GM19035 (cell line): Measurements from ENCODE around the gene ABHD15.
"Not testable (repeated sequence)": the region's sequence is repeated elsewhere in the genome, so short reads cannot be mapped to it uniquely, and the experiment has no call there.

ENCODE experiments used
- ATAC-seq: cut with Tn5 transposase; IDR thresholded peaks from one replicate; pipeline ENCODE4 v1.9.1; 2021; ENCODE audit not compliant: unreplicated experiment

Gene ABHD15

DNA sequence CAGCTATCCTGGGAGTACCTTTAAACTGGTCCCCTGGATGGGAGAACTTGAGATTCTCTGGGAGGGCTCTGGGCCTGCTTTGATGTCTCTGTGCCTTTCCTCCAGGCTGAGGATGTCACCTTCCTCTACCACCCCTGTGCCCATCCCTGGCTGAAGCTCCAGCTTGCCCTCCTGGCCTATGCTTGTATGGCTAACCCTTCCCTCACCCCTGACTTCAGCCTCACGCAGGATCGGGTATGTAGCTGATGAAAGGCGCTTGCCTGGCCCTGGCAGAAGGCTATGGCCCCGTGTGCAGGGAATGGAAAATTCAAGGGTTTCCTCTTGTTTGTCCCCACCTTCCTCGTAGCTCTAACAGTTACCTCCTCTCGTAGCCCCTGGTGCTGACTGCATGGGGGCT, 4.6 kb upstream of the ABHD15 start:
- ATAC-seq = no peak

DNA sequence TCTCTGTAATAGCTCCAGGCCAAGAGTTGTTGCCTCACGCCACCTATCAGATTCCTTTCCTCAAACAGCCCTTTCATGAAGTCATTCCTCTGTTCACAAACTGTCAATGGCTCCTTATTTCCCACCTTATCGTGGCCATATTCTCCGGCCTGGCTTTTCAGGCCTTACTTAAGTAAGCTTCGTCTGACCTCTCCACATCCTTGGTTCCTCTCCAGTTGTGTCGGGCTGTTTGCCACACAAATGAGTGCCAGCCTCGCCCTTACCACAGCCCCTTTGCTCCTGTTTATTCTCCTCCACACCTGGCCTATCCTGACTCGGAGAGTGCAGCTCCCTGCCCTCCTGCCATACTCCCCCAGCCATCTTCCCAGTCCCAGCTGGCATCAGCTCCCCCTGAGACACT, 3.7 kb upstream of the ABHD15 start:
- ATAC-seq = no peak

DNA sequence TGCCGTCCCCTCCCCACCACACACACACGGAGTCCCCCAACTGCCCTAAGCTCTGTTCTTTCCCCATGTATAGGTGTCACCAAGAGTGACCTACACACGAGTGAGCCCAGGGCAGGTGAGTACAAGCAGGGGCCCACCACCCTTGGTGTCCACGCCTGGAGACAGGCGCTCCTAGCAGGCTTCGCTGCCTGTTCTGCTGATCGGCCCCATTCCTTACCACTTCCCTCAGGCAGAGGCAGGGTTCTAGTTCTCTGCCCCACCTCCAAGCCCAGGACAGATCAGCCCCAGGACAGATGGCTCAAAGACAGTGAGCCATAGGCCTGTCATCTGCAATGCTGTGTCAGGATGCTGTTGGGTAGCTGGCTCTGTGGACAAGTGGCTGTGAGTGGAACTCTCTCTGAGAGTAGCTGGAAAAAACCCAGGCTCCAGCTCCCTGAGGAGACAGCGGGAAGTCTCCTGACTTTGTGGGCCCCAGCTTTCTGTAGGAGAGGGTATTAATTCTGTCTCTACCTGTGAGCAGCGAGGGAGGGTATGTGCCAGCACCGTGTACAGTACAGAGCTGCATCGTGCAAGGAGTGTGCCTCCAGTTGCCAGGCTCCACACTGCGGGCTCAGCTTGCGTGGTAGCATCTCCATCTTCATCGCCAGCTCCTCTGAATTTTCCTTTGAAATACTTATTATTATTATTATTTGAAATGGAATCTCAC, 2.6 kb upstream of the ABHD15 start:
- ATAC-seq = no peak

DNA sequence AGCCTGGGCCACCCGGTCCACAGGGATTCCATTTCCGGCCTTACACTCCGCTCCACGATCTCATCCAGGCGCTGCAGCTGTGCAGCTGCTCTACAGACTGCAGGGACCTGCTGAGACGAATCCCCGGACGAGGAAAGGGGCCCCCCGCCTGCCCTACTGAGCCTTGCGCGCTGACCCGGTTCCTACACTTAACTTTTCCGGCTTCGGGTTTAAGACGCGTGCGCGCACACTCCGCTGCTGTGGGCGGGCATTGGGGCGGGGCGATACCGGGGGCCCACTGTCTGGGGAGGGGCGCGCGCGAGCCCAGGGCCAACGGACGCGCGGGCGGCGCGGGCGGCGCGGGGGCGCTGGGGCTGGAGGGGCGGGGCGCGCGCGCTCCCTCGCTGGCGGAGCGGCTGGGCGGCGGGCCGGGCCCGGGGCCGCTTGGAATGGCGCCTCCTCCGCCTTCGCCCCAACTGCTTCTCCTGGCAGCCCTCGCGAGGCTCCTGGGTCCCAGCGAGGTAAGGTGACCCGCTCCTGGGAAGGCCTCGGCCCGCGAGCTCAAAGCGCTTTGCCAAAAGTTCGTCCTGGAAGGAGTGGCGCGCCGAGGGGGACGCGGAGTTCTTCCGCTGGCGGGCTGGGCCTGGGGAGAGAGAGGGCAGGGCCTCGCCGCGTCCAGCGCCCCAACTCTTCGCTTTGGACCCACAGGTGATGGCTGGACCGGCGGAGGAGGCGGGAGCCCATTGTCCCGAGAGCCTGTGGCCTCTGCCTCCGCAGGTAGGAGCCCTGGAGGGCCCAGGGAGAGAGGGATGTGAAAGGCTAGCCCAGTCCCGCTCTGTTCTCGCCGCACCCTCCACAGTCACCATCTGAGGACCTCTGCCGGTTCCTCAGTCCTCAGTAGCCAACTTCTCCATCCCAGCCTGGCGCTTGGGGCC, 1.8 kb upstream of the ABHD15 start, which contains the start of gene TP53I13:
TP53I13 (plus strand) TSS at position 371 of the 914 bp plus-strand sequence; CDS start at position 429, 58 bp downstream.
- ATAC-seq = peak; percentile 48

DNA sequence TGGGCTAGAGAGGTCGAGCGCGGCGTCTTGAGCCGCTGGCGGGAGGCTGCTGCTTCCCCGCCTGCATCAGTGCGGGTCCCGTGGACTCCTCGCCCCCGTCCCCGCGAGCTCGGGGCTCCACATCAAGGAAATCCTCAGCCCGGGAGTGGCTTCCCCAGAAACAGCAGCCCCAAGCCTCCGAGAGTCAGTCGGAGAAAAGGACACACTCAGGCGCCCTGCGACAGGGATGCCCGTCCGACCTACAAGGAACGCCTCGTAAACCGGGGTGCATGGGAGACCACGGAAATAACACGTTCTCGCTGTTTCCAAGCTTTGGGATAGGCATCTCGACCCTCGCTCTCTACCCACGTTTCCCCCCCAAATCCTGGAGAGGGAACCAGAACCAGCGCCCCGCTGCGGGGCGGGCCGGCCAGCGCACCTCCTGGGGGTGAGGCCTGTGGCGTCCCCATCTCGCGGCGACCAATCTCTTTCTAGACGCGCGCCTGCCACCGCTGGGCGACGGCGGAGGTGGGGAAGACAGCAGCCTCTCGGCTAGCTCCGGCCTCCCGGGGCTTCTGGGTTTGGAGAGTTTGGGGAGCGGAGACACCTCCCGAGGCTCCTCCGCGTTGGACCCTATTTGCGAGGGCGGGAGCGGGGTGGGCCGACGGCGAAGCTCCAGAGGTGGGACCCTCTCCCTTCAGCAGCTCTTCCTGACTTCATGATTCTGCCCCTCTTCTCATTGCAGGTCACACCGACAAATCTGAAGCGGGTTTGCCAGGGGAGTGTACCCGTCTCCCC, 905 bp upstream of the ABHD15 start:
- peak; percentile 38 for ATAC-seq

DNA sequence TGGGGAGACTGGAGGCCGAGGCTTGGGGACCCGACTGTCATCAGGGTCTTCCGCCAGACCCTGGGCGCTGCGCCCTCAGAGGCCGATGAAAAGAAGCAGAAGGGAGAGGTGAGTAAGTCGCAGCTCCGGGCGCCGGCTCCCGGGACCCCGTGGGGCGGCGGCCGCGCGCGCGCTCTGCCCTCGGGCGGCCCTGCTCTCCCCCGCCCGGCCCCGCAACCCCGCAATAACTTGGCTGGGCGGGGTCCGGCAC, 392 bp upstream of the ABHD15 start:
- peak; percentile 12 for ATAC-seq

DNA sequence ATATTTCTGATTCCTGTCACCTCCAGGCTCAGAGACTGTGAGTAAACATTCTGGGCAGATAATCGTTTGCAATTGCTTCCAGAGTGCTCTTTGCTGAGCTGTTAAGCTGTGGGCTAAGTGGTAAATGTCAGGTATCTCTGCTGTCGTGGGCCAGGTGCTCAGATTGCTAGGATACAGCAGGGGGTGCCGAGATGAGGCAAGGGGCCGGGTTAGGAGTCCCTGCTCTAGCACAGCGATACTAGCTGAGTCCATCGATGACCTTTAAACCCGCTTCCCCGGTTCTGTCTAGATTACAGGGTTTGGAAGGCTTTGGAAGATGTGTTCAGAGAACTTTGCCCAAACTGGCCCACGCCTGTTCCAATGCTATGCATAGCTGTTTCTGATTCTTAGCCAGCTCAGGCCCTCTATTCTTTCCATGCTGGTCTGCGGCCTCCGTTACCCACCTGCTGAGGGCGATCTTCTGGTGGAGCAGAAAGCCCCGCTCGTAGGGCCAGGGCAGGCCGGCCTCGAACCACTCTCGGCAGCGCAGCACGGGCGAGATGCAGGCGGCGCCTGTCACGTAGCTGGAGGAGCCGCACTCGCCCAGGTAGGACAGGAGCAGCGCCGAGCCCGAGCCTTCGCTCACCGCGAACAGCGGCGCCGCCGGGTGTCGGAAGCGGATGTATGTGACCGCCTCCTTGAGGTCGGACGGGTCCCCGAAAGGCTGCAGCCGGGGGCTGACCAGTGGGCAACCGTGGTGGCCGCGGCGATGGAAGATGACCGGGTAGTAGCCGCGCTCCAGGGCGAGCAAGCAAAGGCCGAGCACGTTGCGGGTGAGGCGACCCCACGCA, 979 bp downstream of the ABHD15 start:
- peak; percentile 24 for ATAC-seq

DNA sequence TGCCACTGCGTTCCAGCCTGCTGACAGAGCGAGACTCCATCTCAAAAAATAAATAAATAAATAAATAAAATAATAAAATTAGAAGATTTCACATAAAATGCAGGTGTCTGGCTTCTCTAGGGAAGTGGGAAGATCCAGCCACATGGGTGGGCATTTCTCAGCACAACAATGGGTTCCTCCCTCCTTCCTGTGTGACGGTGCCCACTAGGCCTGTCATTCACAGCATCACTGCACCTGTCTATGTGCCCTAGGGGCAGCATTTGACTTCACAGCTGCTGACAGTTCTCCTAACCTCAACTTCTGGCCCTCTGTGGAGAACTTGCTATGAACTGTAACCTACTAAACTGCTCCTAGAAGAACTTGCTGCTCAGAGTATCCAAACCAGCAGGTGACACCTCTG, 3.0 kb downstream of the ABHD15 start:
- no peak for ATAC-seq

DNA sequence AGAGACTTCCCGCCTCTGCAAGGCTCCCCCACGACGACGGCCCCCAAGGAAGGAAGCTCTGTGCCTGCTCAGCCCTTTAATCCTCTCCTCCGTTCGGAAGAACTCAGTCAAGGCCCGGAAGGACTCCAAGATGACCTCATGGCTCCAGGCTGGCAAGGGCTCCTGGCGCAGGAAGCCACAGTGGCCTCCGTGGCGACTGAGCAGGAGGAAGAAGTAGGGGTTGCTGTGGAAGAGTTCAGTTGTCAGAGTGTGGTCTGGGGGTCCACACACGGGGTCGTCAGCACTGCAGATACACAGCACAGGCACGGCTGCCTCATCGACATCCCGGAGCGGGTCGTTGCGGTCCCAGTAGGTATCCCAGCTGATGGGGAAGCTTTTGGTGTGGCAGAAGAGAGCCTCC, 4.2 kb downstream of the ABHD15 start:
- no peak for ATAC-seq

DNA sequence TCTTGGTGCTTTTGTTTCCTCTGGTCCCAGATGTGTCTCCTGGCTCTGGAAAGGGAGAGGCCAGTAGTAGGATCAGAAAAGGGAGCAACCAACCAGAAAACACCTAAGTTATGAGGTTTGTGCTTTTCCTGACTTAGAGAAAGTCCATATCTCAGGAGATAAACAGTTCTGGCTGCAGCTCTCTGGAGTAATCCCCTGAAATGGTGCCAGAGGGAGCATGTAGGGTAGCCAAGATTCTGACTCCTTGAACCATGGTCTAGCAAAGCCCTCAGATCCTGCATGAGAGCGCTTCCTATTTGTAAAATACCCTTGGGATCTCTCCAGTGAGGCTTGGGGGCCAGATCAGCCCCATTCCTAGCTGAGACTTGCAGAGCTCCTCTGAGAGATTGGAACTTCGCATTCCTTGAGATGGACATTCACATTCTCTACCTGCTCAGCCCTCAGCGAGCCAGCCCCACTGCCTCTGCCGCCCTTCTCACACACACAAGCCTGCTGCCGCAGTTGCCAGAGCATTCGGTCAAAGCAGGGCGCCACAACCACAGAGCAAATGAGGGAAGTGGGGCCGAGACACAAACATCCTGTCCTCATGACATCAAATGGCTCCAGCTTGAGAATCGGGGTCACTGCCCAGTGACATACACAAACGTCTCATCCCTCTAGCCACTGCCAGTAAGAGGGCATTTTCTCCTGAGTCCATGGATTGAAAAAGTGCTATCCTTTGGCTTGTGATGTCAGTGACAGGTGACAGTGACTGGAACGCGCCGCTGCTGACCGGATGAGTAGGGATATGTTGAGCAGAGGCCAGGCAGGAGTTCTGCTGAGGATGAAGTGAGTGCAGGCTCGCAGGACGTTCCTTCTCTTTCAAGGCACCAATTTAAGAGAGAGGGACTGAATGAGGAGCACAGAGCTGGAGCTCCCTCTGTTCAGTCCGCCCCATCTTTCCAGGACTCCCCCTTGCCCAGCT, 5.0 kb downstream of the ABHD15 start:
- no peak for ATAC-seq

DNA sequence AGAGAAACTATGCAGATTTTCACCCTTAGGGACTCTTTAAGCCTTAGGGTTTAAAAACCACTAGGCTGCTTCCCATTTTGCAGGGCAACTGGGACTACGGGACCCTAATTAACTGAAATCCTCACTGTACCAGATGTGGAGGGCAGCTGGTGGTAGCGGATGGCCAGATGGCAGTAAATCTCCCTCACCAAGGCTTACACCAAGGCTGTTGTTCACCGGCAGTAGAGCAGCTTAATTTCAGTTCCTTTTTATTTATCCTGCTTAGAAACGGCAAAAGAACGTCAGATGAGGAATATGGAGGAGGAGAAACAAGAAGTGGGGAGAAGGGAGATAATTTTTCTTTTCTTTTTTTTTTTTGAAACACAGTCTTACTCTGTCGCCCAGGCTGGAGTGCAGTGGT, 6.5 kb downstream of the ABHD15 start:
- no peak for ATAC-seq

- ATAC-seq = no peak
Measured at GRCh38 chr17:29559640-29560039, 7.2 kb downstream of the ABHD15 start.

DNA sequence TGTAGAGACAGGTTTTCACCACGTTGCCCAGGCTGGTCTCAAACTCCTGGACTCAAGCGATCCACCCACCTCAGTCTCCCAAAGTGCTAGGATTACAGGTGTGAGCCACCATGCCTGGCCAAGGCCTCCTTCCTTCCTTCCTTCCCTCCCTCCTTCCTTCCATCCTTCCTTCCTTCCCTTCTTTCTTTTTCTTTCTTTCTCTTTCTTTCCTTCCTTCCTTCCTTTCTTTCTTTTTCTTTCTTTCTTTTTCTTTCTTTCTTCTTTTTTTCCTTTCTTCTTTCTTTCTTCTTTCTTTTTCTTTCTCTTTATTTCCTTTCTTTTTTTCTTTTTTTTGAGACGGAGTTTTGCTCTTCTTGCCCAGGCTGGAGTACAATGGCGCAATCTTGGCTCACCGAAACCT, 8.7 kb downstream of the ABHD15 start:
- not testable (repeated sequence) for ATAC-seq

GRCh38 chr17:29557739-29558116, 9.1 kb downstream of the ABHD15 start:
- ATAC-seq = no peak

GRCh38 chr17:29557085-29557738, 9.6 kb downstream of the ABHD15 start:
- ATAC-seq = no peak

- no peak for ATAC-seq
Measured at GRCh38 chr17:29555840-29556239, 11.0 kb downstream of the ABHD15 start.

- no peak for ATAC-seq
Measured at GRCh38 chr17:29549177-29549923, 17.5 kb downstream of the ABHD15 start.

DNA sequence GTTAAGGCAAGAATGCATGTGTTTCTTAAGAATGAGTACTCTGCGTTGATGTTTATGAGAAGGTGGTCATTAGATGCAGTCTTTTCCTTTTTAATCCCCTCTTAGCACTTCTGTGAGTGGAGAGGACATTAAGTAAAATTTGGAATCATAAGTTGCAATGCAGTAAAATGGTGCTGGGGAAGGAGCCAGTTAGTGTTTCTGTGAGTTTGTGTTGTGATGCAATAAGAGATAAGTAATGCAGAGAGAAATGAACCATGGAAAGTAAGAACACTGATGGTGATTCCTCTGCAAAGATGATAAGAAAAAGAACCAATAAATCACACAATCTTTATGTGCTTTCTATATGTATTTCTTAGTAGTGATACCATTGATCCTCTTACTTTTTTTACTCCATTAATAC, 20.0 kb downstream of the ABHD15 start:
- ATAC-seq = no peak

- no peak for ATAC-seq
Measured at GRCh38 chr17:29546085-29546484, 20.8 kb downstream of the ABHD15 start.
